WTC11 (cell line): ENCODE data around the gene KANK4.

Experiments
- CREM ChIP-seq: sonication (generic); formaldehyde crosslinking; IDR thresholded peaks from 2 replicates; pipeline ENCODE4 v1.8.1; 2022; ENCODE audit warnings: mild to moderate bottlenecking, missing genetic modification reagents, moderate library complexity
- ELF4 ChIP-seq: sonication (generic); formaldehyde crosslinking; IDR thresholded peaks from 2 replicates; pipeline ENCODE4 v1.8.1; 2022; ENCODE audit warnings: low read depth, mild to moderate bottlenecking, moderate library complexity, missing genetic modification reagents
- ESRRA ChIP-seq: sonication (generic); formaldehyde crosslinking; IDR thresholded peaks from 2 replicates; pipeline ENCODE4 v1.8.1; 2022; ENCODE audit warnings: mild to moderate bottlenecking, missing genetic modification reagents, borderline replicate concordance
- ETV6 ChIP-seq: sonication (generic); formaldehyde crosslinking; IDR thresholded peaks from 2 replicates; pipeline ENCODE4 v1.8.1; 2022; ENCODE audit warnings: mild to moderate bottlenecking, missing genetic modification reagents
- PRRX2 ChIP-seq: fragments of 250-450 bp; sonication (Bioruptor Pico); IDR thresholded peaks from 2 replicates; pipeline ENCODE4 v1.8.0; 2021; ENCODE audit warnings: mild to moderate bottlenecking
- TCF7 ChIP-seq: sonication (generic); formaldehyde crosslinking; IDR thresholded peaks from 2 replicates; pipeline ENCODE4 v1.8.0; 2022; ENCODE audit warnings: mild to moderate bottlenecking, low read depth, missing genetic modification reagents, moderate library complexity
- TEAD1 ChIP-seq: sonication (generic); formaldehyde crosslinking; IDR thresholded peaks from 2 replicates; pipeline ENCODE4 v1.8.0; 2022; ENCODE audit warnings: mild to moderate bottlenecking, missing genetic modification reagents
- TF ChIP-seq, protein P1 (sequence below): fragments of 200-600 bp; IDR thresholded peaks from 2 replicates; pipeline ENCODE4 v1.8.0; 2022; ENCODE audit warnings: antibody characterized with exemption
- TF ChIP-seq, protein P2 (sequence below): sonication (generic); formaldehyde crosslinking; IDR thresholded peaks from 2 replicates; pipeline ENCODE4 v1.8.1; 2022; ENCODE audit warnings: low read depth, missing genetic modification reagents, borderline replicate concordance

DNA sequence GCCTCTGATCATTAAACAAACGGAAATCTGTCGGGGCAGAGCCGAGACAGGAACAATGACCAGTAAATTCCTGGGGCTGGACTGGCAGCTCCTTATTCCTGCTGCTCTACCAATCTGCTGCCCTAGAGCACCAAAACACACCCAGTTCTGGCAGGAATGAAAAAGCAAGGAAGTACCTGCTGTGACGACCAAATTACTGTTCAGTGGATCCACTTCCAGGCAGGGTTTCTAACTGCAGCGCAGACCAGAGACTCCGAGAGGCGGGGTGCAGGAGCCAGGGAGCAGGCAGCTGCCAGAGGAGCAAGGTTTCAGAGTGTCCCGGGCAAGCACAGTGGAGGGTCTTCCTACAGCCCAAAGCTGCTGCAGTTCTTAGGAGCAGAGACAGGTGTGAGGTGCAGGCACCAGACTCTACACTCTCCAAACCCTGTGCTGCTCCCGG lies 32.4 kb downstream of the KANK4 start:
- TF ChIP-seq, protein P1, sequence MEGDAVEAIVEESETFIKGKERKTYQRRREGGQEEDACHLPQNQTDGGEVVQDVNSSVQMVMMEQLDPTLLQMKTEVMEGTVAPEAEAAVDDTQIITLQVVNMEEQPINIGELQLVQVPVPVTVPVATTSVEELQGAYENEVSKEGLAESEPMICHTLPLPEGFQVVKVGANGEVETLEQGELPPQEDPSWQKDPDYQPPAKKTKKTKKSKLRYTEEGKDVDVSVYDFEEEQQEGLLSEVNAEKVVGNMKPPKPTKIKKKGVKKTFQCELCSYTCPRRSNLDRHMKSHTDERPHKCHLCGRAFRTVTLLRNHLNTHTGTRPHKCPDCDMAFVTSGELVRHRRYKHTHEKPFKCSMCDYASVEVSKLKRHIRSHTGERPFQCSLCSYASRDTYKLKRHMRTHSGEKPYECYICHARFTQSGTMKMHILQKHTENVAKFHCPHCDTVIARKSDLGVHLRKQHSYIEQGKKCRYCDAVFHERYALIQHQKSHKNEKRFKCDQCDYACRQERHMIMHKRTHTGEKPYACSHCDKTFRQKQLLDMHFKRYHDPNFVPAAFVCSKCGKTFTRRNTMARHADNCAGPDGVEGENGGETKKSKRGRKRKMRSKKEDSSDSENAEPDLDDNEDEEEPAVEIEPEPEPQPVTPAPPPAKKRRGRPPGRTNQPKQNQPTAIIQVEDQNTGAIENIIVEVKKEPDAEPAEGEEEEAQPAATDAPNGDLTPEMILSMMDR, result no peak
- TF ChIP-seq ETV6 (CRISPR knock-in tag) (peak; percentile 37; the same call in 1 of the 2 replicates), PRRX2 (no peak), TCF7 (CRISPR knock-in tag) (no peak), CREM (CRISPR knock-in tag) (no peak), TEAD1 (CRISPR knock-in tag) (peak; percentile 86), ESRRA (CRISPR knock-in tag) (no peak), ELF4 (CRISPR knock-in tag) (no peak)
- TF ChIP-seq, protein P2, sequence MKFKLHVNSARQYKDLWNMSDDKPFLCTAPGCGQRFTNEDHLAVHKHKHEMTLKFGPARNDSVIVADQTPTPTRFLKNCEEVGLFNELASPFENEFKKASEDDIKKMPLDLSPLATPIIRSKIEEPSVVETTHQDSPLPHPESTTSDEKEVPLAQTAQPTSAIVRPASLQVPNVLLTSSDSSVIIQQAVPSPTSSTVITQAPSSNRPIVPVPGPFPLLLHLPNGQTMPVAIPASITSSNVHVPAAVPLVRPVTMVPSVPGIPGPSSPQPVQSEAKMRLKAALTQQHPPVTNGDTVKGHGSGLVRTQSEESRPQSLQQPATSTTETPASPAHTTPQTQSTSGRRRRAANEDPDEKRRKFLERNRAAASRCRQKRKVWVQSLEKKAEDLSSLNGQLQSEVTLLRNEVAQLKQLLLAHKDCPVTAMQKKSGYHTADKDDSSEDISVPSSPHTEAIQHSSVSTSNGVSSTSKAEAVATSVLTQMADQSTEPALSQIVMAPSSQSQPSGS (CRISPR knock-in tag), result no peak
